ENCODE results near the gene PTPRE. TPM values are rescaled to one million over a fixed set of nuclear protein-coding genes. Genes with fewer than 3 reads are reported as not detected.
A peak's percentile ranks its signal among the peaks of the same experiment; 100 is the strongest.

PTPRE gene
- total RNA-seq, 1 donor from 2014 or later, result 13.8 TPM

- Histone ChIP-seq H3K4me1 (peaks cover 67% of the 10 kb centered on the region), H3K9me3 (replicated peaks) (no peaks in the 10 kb centered on the region), H3K4me3 (peak overlapping the region; percentile 90), H3K27ac (replicated peaks) (peak overlapping the region; percentile 96), H3K36me3 (no peaks in the 10 kb centered on the region), H3K27me3 (ENCODE audit: low read depth) (no peaks in the 10 kb centered on the region)
- no peak for DNase-seq
- intact Hi-C loops (cut with micrococcal nuclease), result loop anchor here (10.0 kb wide), 1 partner anchor 156 kb away; no protein-coding TSS in a partner anchor
- TF ChIP-seq CTCF (IDR thresholded peaks at IDR 0.05; ENCODE audit: borderline replicate concordance), result no peak
Observed at GRCh38 chr10:127908106-127908958, 1.4 kb downstream of the PTPRE start.

GRCh38 chr10:127908959-127909267, 2.0 kb downstream of the PTPRE start:
- H3K9me3 ChIP-seq (replicated peaks), result no peaks in the 10 kb centered on the region
- no peaks in the 10 kb centered on the region for H3K27me3 ChIP-seq (ENCODE audit: low read depth)
- TF ChIP-seq CTCF (IDR thresholded peaks at IDR 0.05; ENCODE audit: borderline replicate concordance), result no peak
- H3K36me3 ChIP-seq, result no peaks in the 10 kb centered on the region
- intact Hi-C loops (cut with micrococcal nuclease), result loop anchor here (10.0 kb wide), 1 partner anchor 156 kb away; no protein-coding TSS in a partner anchor
- peaks cover 72% of the 10 kb centered on the region for H3K4me1 ChIP-seq
- H3K4me3 ChIP-seq, result no peak overlapping the region
- no peak for DNase-seq
- peak overlapping the region; percentile 96 for H3K27ac ChIP-seq (replicated peaks)

GRCh38 chr10:127909716-127910463, 3.0 kb downstream of the PTPRE start:
- H3K27ac ChIP-seq (replicated peaks), result peak overlapping the region; percentile 89
- H3K4me3 ChIP-seq, result no peak overlapping the region
- no peak for TF ChIP-seq CTCF (IDR thresholded peaks at IDR 0.05; ENCODE audit: borderline replicate concordance)
- peaks cover 81% of the 10 kb centered on the region for H3K4me1 ChIP-seq
- intact Hi-C loops (cut with micrococcal nuclease), result loop anchor here (10.0 kb wide), 1 partner anchor 155 kb away; no protein-coding TSS in a partner anchor
- H3K36me3 ChIP-seq, result no peaks in the 10 kb centered on the region
- DNase-seq, result no peak
- H3K9me3 ChIP-seq (replicated peaks), result no peaks in the 10 kb centered on the region
- no peaks in the 10 kb centered on the region for H3K27me3 ChIP-seq (ENCODE audit: low read depth)

- Histone ChIP-seq H3K27me3 (ENCODE audit: low read depth) (no peaks in the 10 kb centered on the region), H3K36me3 (no peaks in the 10 kb centered on the region), H3K4me3 (no peak overlapping the region), H3K9me3 (replicated peaks) (no peaks in the 10 kb centered on the region), H3K4me1 (peaks cover 87% of the 10 kb centered on the region), H3K27ac (replicated peaks) (peak overlapping the region; percentile 89)
- intact Hi-C loops (cut with micrococcal nuclease), result no loop called here
- no peak for TF ChIP-seq CTCF (IDR thresholded peaks at IDR 0.05; ENCODE audit: borderline replicate concordance)
- DNase-seq, result no peak
Observed at GRCh38 chr10:127910464-127910770, 3.5 kb downstream of the PTPRE start.

GRCh38 chr10:127911218-127911866, 4.4 kb downstream of the PTPRE start:
- H3K27ac ChIP-seq (replicated peaks), result peak overlapping the region; percentile 89
- H3K36me3 ChIP-seq, result no peaks in the 10 kb centered on the region
- peaks cover 90% of the 10 kb centered on the region for H3K4me1 ChIP-seq
- H3K4me3 ChIP-seq, result peak overlapping the region; percentile 26
- DNase-seq, result peak; percentile 58
- H3K9me3 ChIP-seq (replicated peaks), result no peaks in the 10 kb centered on the region
- H3K27me3 ChIP-seq (ENCODE audit: low read depth), result no peaks in the 10 kb centered on the region
- no peak for TF ChIP-seq CTCF (IDR thresholded peaks at IDR 0.05; ENCODE audit: borderline replicate concordance)
- intact Hi-C loops (cut with micrococcal nuclease), result no loop called here
